ENCODE results near the gene SIGLEC7.

SIGLEC7 gene

DNA sequence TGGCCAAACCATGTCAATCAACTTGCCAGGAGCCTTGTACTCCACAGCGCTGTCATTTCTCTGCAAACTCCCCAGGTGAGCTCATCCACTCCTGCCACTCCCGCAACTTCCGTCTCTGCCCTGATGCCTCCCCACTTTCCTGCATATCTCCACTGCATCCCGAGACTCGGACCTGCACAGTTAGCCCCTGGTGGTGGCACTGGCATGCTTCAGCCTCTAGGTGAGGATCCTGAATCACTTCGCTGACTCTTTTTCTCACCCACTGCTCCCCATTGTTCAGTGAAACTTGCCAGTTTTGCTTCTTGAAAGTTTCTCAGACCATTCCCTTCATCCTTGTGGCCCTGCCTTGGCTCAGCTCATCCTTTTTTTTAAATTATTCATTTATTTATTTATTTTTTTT lies 30.5 kb upstream of the SIGLEC7 start:
- no peak for TF ChIP-seq CTCF (IDR thresholded peaks at IDR 0.05; ENCODE audit: insufficient read depth, low read length, missing control alignments)
- ChIA-PET POLR2A (no interaction called here), CTCF (no interaction called here)
- H3K4me3 ChIP-seq (ENCODE audit: low read depth, low read length), result no peak overlapping the region
- no peak for DNase-seq (ENCODE audit: low read depth, low spot score)

- CTCF ChIA-PET, result no interaction called here
- DNase-seq (ENCODE audit: low read depth, low spot score), result no peak
- POLR2A ChIA-PET, result no interaction called here
- TF ChIP-seq CTCF (IDR thresholded peaks at IDR 0.05; ENCODE audit: insufficient read depth, low read length, missing control alignments), result no peak
- H3K4me3 ChIP-seq (ENCODE audit: low read depth, low read length), result no peak overlapping the region
Observed at GRCh38 chr19:51114087-51114729, 27.9 kb upstream of the SIGLEC7 start.

DNA sequence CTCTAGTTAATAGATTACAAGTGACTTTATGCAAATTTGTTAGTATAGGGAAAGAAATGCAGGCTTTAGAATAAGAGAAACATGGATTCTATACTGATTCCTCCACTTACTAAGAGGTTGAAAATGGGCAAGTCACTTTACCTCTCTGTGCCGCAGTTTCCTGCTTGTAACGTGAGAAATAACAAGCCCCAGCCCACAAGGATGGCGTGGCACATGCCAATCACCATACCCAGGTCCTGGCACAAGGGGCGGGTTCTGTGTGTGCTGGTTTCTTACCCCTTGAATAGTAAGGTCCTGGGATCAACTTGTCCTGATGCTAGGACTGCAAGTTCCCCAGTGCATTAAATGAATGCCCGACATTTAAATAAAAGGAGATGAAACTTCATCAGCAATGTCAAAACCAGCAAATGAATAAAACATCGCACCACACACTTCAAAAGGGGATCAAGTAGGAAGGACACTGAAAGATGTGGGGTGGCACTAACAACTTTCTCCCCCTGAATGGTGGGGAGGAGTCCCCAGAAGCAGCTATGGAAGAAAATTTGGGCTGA lies 25.3 kb upstream of the SIGLEC7 start:
- CTCF ChIA-PET, result no interaction called here
- no peak for TF ChIP-seq CTCF (IDR thresholded peaks at IDR 0.05; ENCODE audit: insufficient read depth, low read length, missing control alignments)
- no peak overlapping the region for H3K4me3 ChIP-seq (ENCODE audit: low read depth, low read length)
- DNase-seq (ENCODE audit: low read depth, low spot score), result no peak
- POLR2A ChIA-PET, result no interaction called here

DNA sequence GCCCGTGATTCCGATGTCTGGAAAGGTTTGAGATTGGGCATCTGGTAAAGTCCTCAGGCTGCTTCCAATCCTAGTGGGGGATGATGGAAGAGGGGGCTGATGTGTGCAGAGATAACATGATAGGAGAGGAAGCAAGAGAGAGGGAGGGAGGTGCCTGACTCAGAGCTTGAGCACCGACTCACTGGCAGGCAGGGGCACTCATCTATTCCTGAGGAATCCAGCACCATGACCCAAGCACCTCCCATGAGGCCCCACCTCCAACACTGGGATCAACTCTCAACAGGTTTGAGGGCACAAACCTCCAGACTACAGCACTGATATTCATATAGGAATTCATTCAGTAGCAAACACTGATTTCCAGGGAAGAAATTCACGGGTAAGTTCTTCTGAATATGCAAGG lies 23.0 kb upstream of the SIGLEC7 start:
- no peak for TF ChIP-seq CTCF (IDR thresholded peaks at IDR 0.05; ENCODE audit: insufficient read depth, low read length, missing control alignments)
- CTCF ChIA-PET, result no interaction called here
- H3K4me3 ChIP-seq (ENCODE audit: low read depth, low read length), result no peak overlapping the region
- DNase-seq (ENCODE audit: low read depth, low spot score), result no peak
- POLR2A ChIA-PET, result no interaction called here

DNA sequence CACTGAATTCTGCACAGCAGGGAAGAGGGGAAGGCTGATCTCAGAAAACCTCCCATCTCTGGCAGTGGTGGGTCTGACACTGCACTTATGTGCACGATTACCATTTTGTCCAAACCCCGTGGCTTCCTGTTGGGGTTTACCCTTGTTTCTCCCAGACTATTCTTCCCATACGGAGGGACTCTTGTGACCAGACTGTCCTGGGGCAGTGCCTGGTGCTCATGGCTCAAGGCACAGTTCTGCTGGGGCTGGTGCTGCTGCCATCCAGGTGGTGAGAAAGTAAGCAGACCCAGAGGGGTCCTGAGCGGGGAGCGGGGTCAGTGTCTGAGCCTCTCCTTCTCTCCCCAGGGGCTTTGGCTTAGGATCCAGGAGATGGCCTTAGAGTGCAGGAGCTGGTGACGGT lies 22.5 kb upstream of the SIGLEC7 start:
- no peak for DNase-seq (ENCODE audit: low read depth, low spot score)
- CTCF ChIA-PET, result no interaction called here
- no peak for TF ChIP-seq CTCF (IDR thresholded peaks at IDR 0.05; ENCODE audit: insufficient read depth, low read length, missing control alignments)
- H3K4me3 ChIP-seq (ENCODE audit: low read depth, low read length), result no peak overlapping the region
- POLR2A ChIA-PET, result no interaction called here

DNA sequence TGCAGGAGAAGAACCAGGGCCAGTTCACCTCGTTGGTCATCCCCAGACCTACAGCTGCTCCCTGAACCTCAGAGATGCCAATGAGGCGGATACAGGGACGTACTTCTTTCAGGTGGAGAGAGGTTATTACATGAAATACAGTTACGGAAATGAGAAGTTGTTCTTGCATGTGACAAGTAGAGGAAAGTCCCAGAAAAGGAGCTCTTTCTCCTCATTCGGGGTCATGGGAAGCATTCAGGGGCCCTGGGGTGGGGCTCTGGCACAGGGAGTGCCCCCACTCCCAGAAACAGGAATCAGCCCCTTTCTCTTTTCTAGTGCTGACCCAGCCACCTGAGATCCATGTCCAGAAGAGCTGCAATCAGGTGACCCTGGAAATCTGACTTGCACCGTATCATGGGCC lies 21.9 kb upstream of the SIGLEC7 start:
- H3K4me3 ChIP-seq (ENCODE audit: low read depth, low read length), result no peak overlapping the region
- ChIA-PET CTCF (no interaction called here), POLR2A (no interaction called here)
- DNase-seq (ENCODE audit: low read depth, low spot score), result no peak
- TF ChIP-seq CTCF (IDR thresholded peaks at IDR 0.05; ENCODE audit: insufficient read depth, low read length, missing control alignments), result no peak
